Measurements from ENCODE around the gene CHD9NB.
A peak's percentile ranks its signal among the peaks of the same experiment; 100 is the strongest.

The CHD9NB gene

DNA sequence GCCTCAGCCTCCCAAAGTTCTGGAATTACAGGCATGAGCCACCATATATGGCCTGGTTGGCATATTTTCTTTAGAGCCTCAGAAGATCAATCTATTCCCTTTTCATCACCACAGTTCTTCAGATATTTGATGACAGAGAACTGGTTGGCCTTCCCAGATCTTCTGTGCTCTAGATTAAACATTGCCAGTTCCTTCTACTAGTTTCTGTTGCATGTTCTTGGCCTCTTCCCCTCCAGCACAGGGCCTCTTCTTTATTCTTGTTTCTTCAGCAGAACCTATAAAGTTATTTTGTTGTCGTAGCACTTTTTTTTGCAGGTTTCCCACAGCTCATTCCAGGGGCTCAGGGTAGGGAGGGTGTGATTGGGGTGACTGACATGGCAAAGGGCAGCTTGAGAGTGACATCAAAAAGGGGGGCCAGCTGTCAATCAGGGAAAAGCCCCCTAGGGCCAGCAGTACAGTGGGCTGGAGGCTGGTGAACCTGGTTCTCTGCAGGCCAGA, 11.4 kb upstream of the CHD9NB start:
- Mint-ChIP-seq H3K4me1 (peaks cover 28% of the 10 kb centered on the region), H3K27ac (peak overlapping the region; percentile 27 to 82 (median 60)), H3K9me3 (no peaks in the 10 kb centered on the region), H3K4me3 (no peak overlapping the region), H3K36me3 (ENCODE audit: low read depth) (peaks cover 19% of the 10 kb centered on the region), H3K27me3 (ENCODE audit: low read depth) (no peaks in the 10 kb centered on the region)
- TF ChIP-seq, protein P1, sequence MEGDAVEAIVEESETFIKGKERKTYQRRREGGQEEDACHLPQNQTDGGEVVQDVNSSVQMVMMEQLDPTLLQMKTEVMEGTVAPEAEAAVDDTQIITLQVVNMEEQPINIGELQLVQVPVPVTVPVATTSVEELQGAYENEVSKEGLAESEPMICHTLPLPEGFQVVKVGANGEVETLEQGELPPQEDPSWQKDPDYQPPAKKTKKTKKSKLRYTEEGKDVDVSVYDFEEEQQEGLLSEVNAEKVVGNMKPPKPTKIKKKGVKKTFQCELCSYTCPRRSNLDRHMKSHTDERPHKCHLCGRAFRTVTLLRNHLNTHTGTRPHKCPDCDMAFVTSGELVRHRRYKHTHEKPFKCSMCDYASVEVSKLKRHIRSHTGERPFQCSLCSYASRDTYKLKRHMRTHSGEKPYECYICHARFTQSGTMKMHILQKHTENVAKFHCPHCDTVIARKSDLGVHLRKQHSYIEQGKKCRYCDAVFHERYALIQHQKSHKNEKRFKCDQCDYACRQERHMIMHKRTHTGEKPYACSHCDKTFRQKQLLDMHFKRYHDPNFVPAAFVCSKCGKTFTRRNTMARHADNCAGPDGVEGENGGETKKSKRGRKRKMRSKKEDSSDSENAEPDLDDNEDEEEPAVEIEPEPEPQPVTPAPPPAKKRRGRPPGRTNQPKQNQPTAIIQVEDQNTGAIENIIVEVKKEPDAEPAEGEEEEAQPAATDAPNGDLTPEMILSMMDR (IDR thresholded peaks at IDR 0.05; ENCODE audit: unreplicated experiment in 3 of 3), result no peak

DNA sequence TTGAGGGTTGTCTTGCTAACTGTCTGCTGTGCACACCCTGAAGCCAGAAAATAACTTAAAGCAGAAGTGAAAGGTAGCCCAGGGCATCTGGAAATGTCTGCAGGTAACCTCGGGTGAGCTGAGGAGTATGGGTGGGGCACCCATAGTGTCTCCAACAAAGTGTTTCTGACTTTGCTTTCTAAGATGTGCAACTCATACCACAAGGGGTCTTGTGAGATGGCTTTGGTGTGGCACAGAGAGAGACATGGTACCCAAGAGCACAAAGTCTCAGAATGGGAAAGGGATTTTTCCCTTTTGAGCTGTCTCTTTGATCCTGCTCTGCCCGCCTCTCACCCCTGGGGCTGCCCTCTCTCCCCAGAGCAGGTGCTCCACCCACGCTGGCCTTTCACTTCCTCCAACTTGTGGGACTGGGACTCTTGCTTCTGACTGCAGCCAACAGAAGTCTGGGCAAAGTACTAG, 9.0 kb upstream of the CHD9NB start:
- peaks cover 33% of the 10 kb centered on the region for H3K4me1 Mint-ChIP-seq
- H3K27ac Mint-ChIP-seq, result peak overlapping the region in 2 of 3 experiments; percentile 38 to 58
- TF ChIP-seq, protein P1 (IDR thresholded peaks at IDR 0.05; ENCODE audit: unreplicated experiment in 3 of 3), result no peak
- peaks cover 8% of the 10 kb centered on the region for H3K36me3 Mint-ChIP-seq (ENCODE audit: low read depth)
- H3K4me3 Mint-ChIP-seq, result no peak overlapping the region
- H3K27me3 Mint-ChIP-seq (ENCODE audit: low read depth), result no peaks in the 10 kb centered on the region
- H3K9me3 Mint-ChIP-seq, result no peaks in the 10 kb centered on the region

DNA sequence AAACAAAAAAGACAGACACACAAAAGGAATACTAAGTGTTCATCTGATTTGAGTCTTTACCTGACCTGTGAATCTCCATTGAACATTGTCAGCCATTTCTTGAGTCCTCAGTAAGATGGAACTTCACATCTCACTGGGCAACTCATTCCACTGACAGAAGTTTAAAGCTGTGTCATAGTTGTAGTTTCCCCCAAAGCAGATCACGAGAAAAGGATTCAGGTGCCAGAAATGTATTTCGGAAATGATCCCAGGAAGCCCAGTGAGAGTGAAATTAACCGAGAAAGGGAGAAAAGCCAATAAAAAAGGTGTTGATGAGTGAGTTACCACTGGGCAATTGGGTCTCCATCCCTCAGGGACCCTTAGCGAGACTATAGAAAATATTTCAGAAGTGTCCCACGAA, 8.6 kb upstream of the CHD9NB start:
- peaks cover 5% of the 10 kb centered on the region for H3K36me3 Mint-ChIP-seq (ENCODE audit: low read depth)
- TF ChIP-seq, protein P1 (IDR thresholded peaks at IDR 0.05; ENCODE audit: unreplicated experiment in 3 of 3), result no peak
- no peaks in the 10 kb centered on the region for H3K27me3 Mint-ChIP-seq (ENCODE audit: low read depth)
- no peak overlapping the region for H3K4me3 Mint-ChIP-seq
- no peaks in the 10 kb centered on the region for H3K9me3 Mint-ChIP-seq
- H3K27ac Mint-ChIP-seq, result peak overlapping the region in 2 of 3 experiments; percentile 38 to 58
- peaks cover 35% of the 10 kb centered on the region for H3K4me1 Mint-ChIP-seq

DNA sequence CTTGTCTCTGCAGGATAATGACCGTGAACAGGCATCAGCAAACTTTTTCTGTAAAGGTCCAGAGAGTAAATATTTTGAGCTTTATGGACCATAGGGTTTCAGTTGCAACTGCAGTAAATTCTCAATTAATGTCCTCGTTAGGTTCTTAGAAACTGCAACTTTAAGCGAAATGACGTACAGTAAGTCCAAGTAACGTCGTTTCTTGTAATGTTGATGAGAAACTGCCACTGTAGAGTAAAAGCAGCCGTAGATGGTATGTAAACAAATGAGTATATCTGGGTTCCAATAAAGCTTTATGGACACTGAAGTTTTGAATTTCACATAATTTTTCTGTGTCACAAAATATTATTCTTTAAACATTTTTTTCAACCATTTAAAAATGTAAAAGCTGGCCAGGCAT, 7.0 kb upstream of the CHD9NB start:
- TF ChIP-seq, protein P1 (IDR thresholded peaks at IDR 0.05; ENCODE audit: unreplicated experiment in 3 of 3), result no peak
- H3K27ac Mint-ChIP-seq, result peak overlapping the region in 2 of 3 experiments; percentile 9 to 28
- no peak overlapping the region for H3K4me3 Mint-ChIP-seq
- peaks cover 36% of the 10 kb centered on the region for H3K4me1 Mint-ChIP-seq
- H3K9me3 Mint-ChIP-seq, result no peaks in the 10 kb centered on the region
- no peaks in the 10 kb centered on the region for H3K36me3 Mint-ChIP-seq (ENCODE audit: low read depth)
- H3K27me3 Mint-ChIP-seq (ENCODE audit: low read depth), result no peaks in the 10 kb centered on the region

DNA sequence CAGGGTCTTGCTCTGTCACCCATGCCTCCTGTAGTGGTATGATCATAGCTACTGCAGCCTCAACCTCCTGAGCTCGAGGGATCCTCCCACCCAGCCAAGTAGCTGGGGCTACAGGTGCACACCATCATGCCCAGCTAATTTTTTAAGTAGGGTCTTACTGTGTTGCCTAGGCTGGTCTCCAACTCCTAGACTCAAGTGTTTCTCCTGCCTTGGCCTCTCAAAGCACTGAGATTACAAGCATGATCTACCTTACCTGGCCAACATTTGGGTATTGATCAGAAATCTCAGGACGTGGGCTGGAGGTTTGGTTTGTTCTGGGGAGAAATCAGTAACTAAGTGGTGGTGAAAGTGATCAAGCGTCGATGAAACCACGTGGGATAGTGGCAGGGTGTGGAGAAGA, 6.2 kb upstream of the CHD9NB start:
- peak overlapping the region; percentile 9 to 62 (median 22) for H3K27ac Mint-ChIP-seq
- H3K27me3 Mint-ChIP-seq (ENCODE audit: low read depth), result no peaks in the 10 kb centered on the region
- no peaks in the 10 kb centered on the region for H3K36me3 Mint-ChIP-seq (ENCODE audit: low read depth)
- TF ChIP-seq, protein P1 (IDR thresholded peaks at IDR 0.05; ENCODE audit: unreplicated experiment in 3 of 3), result no peak
- no peaks in the 10 kb centered on the region for H3K9me3 Mint-ChIP-seq
- H3K4me3 Mint-ChIP-seq, result no peak overlapping the region
- peaks cover 32% of the 10 kb centered on the region for H3K4me1 Mint-ChIP-seq

DNA sequence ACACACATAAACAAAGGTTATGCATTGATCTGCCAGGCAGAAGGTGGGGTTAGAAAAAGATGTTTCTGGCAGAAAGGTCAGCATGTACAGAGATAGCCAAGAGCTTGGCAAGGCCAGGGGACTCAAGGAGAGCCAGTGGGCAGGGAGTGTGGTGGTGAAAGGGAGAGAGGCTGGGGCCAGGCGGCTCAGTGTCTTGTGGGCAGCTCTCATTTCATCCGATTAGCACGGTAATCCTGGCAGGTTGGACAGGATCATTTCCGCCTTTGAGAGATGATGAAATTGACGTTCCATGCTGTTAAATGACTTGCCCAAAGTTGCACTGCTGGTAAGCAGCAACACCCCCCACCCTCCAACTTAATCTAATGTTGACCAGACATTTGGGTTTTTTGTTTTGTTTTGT, 5.7 kb upstream of the CHD9NB start:
- Mint-ChIP-seq H3K9me3 (no peaks in the 10 kb centered on the region), H3K27me3 (ENCODE audit: low read depth) (no peaks in the 10 kb centered on the region), H3K4me3 (no peak overlapping the region), H3K4me1 (peaks cover 32% of the 10 kb centered on the region), H3K36me3 (ENCODE audit: low read depth) (no peaks in the 10 kb centered on the region), H3K27ac (peak overlapping the region; percentile 16 to 85 (median 62))
- TF ChIP-seq, protein P1 (IDR thresholded peaks at IDR 0.05; ENCODE audit: unreplicated experiment in 3 of 3), result no peak
